Upper lobe of left lung (tissue), 4 donors: Measurements from ENCODE around the gene NPAS1.

Experiments
- POLR2A ChIP-seq, 4 donors: fragments of 450-650 bp; IDR thresholded peaks; one replicate each; pipeline ENCODE4 v1.5.1; 2016 to 2017; ENCODE audit warnings: antibody characterized with exemption in 4 of 4, mild to moderate bottlenecking in 2 of 4
- POLR2AphosphoS5 ChIP-seq, 2 donors: sonication (generic); formaldehyde crosslinking; IDR thresholded peaks; one replicate each; pipeline ENCODE4 v1.5.1; 2017; ENCODE audit warnings: antibody characterized with exemption in 2 of 2
- TF ChIP-seq, protein P1 (sequence below), 6 experiments: fragments of 450-650 bp in 4 of 6; fragments of 200-600 bp in 2 of 6; sonication (generic) in 2 of 6; IDR thresholded peaks; one replicate each; pipeline ENCODE4 v1.5.1; 2016 to 2019; ENCODE audit warnings: antibody characterized with exemption in 6 of 6

DNA sequence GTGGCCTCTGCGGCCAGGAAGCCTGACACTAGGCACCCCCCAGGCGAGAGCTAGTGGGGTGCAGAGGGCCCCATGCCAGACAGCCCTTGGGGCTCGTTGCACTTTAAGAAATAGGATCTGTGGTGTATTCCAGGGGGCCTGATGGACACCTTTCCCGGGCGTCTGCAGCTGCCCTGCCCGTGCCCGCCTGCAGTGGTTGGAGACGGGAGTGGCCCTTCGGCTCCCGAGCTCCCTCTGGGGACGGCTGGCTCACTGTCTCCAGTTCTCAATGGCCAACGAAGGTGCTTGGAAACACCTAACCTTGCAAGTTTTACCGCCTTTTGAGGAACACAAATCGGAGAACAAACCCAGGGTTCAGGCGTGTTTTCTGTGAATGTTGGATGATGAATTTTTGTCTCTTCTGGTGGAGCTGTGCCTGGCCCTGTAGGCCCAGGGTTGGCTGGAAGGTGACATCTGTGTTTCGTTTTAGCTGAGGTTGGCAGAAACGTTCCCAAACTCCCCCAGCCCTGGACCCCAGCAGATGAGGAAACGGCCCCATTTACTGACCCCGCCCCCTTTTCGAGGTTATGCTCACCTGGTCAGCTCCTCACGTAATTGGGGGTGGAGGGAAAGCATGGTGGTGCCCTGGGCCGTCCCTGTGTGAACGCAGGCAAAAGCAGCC lies 17.4 kb upstream of the NPAS1 start:
- TF ChIP-seq, protein P1, sequence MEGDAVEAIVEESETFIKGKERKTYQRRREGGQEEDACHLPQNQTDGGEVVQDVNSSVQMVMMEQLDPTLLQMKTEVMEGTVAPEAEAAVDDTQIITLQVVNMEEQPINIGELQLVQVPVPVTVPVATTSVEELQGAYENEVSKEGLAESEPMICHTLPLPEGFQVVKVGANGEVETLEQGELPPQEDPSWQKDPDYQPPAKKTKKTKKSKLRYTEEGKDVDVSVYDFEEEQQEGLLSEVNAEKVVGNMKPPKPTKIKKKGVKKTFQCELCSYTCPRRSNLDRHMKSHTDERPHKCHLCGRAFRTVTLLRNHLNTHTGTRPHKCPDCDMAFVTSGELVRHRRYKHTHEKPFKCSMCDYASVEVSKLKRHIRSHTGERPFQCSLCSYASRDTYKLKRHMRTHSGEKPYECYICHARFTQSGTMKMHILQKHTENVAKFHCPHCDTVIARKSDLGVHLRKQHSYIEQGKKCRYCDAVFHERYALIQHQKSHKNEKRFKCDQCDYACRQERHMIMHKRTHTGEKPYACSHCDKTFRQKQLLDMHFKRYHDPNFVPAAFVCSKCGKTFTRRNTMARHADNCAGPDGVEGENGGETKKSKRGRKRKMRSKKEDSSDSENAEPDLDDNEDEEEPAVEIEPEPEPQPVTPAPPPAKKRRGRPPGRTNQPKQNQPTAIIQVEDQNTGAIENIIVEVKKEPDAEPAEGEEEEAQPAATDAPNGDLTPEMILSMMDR (IDR thresholded peaks at IDR 0.05), result no peak
- TF ChIP-seq POLR2A (IDR thresholded peaks at IDR 0.05) (no peak), POLR2AphosphoS5 (IDR thresholded peaks at IDR 0.05) (no peak)
